ENCODE measurements around the gene IGF2R.
A peak's percentile ranks its signal among the peaks of the same experiment; 100 is the strongest.

The IGF2R gene

DNA sequence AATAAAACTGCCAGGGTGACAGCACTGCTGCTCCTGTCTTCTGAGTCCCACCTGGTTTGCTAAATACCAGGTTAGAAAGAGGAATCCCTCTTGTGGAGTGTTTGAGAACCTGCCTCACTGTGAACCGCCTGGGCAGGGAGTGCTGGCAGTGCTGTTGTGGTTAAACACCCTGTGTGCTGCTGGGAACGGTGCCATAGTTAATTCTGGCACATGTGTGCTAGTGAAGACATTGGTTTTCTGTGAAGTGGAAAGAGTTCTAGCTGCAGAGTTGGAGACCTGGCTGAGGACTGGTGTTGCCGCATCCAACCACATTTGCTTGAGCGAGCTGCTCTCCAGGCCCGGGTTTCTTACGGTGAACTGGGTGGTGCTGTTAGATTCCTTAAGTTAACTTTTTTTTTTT is 72.7 kb downstream of the IGF2R start:
- peak; percentile 66 for DNase-seq (ENCODE audit: extremely low read depth, low read depth)
- TF ChIP-seq, protein P1, sequence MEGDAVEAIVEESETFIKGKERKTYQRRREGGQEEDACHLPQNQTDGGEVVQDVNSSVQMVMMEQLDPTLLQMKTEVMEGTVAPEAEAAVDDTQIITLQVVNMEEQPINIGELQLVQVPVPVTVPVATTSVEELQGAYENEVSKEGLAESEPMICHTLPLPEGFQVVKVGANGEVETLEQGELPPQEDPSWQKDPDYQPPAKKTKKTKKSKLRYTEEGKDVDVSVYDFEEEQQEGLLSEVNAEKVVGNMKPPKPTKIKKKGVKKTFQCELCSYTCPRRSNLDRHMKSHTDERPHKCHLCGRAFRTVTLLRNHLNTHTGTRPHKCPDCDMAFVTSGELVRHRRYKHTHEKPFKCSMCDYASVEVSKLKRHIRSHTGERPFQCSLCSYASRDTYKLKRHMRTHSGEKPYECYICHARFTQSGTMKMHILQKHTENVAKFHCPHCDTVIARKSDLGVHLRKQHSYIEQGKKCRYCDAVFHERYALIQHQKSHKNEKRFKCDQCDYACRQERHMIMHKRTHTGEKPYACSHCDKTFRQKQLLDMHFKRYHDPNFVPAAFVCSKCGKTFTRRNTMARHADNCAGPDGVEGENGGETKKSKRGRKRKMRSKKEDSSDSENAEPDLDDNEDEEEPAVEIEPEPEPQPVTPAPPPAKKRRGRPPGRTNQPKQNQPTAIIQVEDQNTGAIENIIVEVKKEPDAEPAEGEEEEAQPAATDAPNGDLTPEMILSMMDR (IDR thresholded peaks at IDR 0.05; ENCODE audit: low read depth, low read length), result peak; percentile 29

DNA sequence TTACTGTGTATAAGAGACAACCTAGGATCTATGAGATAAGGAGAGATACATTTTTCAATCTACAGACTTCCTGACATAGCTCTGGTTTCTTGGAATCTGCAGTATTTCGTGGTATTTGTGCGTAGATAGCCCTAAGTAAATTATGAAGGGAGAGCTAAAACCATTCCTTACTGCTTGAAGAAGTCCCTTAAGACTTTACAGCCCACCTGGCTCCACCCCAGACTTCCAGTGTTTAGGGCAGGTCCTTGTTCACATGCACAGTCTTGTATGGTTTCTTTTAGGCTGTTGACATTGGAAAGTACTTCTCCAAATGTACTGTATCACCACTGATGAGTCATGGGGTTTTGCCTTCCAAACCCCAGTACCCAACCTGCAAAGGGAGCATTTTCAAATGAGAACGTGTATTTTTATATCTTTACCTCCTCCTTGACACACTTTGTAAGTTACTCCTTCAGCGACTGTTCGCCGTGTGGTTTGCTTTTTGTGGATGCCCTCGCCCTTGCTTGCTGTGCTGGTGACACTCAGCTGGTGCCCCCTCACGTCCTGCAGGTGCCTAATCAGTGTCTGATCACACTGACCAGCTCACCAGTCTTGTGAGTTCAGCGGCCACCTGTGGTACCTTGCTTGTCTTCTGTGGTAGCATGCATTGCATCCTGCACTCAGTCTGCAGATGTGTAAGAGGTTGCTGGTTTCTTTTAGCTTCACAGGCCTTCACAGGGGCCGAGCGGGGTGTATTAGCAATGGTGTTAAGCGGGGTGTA is 73.3 kb downstream of the IGF2R start:
- no peak for DNase-seq (ENCODE audit: extremely low read depth, low read depth)
- TF ChIP-seq, protein P1 (IDR thresholded peaks at IDR 0.05; ENCODE audit: low read depth, low read length), result no peak

DNA sequence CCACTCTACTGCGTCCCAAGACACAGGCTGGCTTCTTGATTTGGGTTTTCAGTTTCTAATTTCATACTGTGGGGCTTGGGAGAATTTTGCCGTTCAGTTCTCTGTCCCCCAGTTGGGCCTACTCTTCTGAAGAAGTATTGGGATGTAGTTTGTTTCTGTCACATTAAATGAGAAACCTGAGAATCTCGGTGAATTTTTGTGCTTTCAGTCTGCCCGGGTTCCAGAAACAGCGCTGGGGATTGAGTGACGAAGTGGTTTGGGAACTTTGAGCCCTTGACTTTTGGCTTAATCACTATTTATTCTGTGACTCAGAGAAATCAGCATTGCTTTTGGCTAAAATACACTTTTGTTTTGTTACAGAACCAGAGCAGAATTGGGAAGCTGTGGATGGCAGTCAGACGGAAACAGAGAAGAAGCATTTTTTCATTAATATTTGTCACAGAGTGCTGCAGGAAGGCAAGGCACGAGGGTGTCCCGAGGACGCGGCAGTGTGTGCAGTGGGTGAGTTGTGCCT is 74.0 kb downstream of the IGF2R start:
- TF ChIP-seq, protein P1 (IDR thresholded peaks at IDR 0.05; ENCODE audit: low read depth, low read length), result no peak
- no peak for DNase-seq (ENCODE audit: extremely low read depth, low read depth)

DNA sequence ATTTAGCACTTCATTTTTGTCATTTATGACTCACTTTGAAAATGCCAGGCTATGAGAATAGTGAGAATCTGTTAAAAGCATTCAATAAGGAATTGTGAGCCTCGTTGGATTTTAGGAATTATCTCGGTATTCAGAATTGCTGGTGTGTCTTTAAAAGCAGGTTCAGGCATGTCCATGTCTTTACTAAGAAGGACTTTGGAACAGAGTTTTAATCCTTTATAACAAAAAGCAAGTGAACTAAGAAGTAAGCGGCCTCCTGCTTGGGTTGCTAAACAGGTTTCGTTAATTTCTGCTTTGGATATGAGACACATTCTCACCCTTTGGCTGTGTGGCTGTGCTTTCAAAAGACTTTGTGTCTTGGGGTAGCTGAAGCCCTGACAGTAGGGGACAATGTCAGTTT is 74.9 kb downstream of the IGF2R start:
- no peak for DNase-seq (ENCODE audit: extremely low read depth, low read depth)
- TF ChIP-seq, protein P1 (IDR thresholded peaks at IDR 0.05; ENCODE audit: low read depth, low read length), result no peak

DNA sequence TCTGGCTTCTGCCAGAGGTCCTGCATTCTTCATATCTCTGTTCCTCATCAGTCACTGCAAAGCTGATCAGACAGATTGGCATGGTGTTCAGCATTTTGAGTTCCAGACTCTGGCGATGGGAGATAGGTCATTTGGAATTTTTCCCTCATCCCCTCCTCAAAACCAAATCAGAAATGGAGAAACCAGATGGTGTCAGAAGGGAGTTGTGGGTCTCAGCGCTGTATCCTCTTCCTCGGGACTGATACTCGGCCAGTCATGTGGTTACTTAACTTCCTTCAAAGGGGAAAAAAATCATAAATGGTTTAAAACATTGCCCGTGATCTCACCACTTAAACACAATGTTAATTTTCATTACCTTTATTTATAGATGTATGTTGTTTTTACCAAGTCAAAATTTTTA is 75.8 kb downstream of the IGF2R start:
- TF ChIP-seq, protein P1 (IDR thresholded peaks at IDR 0.05; ENCODE audit: low read depth, low read length), result no peak
- DNase-seq (ENCODE audit: extremely low read depth, low read depth), result no peak

DNA sequence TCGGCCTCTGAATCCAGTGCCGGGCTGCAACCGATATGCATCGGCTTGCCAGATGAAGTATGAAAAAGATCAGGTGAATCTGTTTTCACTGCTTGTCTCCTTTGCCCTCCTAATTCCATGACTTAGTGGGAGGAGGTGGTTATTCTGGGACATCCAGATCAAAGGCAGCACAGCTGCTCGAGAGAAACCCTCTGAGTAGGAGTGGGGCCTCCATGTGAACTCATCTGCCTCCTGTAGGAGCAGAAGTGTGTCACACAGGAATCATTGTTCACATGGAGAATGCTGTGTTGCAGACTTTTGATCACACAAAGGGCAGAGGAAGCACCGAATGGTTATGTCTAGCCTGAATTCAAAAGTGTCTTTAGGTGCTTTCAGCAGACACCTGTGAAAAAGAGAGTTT is 79.6 kb downstream of the IGF2R start:
- TF ChIP-seq, protein P1 (IDR thresholded peaks at IDR 0.05; ENCODE audit: low read depth, low read length), result no peak

DNA sequence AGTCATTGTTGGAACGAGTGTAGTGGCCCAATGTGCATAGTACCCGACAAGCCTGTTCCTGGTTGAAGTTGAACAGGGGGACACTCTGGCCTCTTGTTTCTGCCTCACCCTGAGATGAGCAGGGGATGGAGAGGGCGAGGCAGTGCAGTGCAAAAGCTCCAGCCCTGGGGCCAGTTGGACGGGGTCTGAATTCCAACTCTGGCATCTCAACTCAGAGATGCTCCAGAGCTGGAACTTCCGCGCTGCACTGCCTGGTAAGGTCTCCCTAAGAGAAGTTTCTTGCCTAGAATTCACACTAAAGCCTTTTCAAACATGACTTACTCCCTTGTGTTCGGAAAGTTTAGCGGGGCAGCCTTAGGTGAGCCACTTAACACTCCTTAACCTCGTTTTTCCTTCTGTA is 80.5 kb downstream of the IGF2R start:
- DNase-seq (ENCODE audit: extremely low read depth, low read depth), result no peak
- TF ChIP-seq, protein P1 (IDR thresholded peaks at IDR 0.05; ENCODE audit: low read depth, low read length), result no peak

More for the DNA sequence above, 79.6 kb downstream of the IGF2R start:
- no peak for DNase-seq (ENCODE audit: extremely low read depth, low read depth)

Data from AG09319 (cell line).